ENCODE results near the gene SMYD3. TPM values are rescaled to one million over a fixed set of nuclear protein-coding genes. Genes with fewer than 3 reads are reported as not detected.

Gene SMYD3
- total and polyA plus RNA-seq, 12 donors: 13.5 to 78.2 (median 26.8) TPM

DNA sequence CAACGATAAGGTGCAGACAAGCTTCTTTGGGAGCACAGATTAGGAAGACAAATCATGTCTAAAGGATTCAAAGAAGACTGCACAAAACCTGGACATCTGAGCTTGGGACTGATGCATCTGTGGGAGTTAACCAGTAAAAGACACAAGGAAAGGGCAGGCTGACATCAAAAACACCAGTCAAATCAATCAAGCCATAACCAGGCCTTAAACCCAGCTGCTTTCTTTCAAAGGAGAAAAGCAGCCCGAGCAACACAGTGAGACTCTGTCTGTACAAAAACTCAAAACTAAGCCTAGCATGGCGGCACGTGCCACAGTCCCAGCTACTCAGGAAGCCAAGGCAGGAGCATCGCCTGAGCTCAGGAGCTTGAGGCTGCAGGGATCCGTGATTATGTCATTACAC is 411.6 kb downstream of the SMYD3 start:
- no peaks in the 10 kb centered on the region for H3K27me3 ChIP-seq
- H3K4me3 ChIP-seq: no peak overlapping the region
- 80 to 89% (median 84%) methylated on average over 6 of the region's 6 CpGs for WGBS, 4 donors
- H3K9me3 ChIP-seq (replicated peaks in 1 of 3): no peaks in the 10 kb centered on the region
- no peak for DNase-seq
- TF ChIP-seq, protein P1, sequence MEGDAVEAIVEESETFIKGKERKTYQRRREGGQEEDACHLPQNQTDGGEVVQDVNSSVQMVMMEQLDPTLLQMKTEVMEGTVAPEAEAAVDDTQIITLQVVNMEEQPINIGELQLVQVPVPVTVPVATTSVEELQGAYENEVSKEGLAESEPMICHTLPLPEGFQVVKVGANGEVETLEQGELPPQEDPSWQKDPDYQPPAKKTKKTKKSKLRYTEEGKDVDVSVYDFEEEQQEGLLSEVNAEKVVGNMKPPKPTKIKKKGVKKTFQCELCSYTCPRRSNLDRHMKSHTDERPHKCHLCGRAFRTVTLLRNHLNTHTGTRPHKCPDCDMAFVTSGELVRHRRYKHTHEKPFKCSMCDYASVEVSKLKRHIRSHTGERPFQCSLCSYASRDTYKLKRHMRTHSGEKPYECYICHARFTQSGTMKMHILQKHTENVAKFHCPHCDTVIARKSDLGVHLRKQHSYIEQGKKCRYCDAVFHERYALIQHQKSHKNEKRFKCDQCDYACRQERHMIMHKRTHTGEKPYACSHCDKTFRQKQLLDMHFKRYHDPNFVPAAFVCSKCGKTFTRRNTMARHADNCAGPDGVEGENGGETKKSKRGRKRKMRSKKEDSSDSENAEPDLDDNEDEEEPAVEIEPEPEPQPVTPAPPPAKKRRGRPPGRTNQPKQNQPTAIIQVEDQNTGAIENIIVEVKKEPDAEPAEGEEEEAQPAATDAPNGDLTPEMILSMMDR (IDR thresholded peaks at IDR 0.05): no peak
- TF ChIP-seq POLR2A (IDR thresholded peaks at IDR 0.05): no peak
- H3K36me3 ChIP-seq (replicated peaks in 1 of 2): no peaks in the 10 kb centered on the region
- H3K4me1 ChIP-seq (replicated peaks in 1 of 2): no peaks in the 10 kb centered on the region
- H3K27ac ChIP-seq: no peak overlapping the region
- intact Hi-C loops (cut with DNase I): no loop called here

DNA sequence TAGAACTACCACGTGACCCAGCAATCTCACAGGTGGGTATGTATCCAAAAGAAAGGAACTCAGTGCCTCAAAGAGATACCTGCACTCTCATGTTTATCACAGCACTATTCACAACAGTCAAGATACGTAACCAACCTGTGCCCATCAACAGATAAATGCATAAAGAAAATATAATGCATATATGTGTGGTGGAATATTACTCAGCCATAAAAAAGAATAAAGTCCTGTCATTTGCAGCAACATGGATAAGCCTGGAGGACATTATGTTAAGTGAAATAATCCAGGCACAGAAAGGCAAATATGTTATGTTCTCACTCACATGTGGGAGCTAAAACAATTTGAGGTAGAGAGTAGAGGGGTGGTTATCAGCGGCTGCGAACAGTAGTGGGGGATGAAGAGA is 413.8 kb downstream of the SMYD3 start:
- Histone ChIP-seq H3K4me1 (replicated peaks in 1 of 2) (no peaks in the 10 kb centered on the region), H3K27ac (no peak overlapping the region), H3K36me3 (replicated peaks in 1 of 2) (no peaks in the 10 kb centered on the region), H3K4me3 (no peak overlapping the region), H3K27me3 (no peaks in the 10 kb centered on the region), H3K9me3 (replicated peaks in 1 of 3) (no peaks in the 10 kb centered on the region)
- WGBS, 4 donors: 95 to 98% (median 96%) methylated on average over 4 of the region's 4 CpGs
- DNase-seq: no peak
- TF ChIP-seq POLR2A (IDR thresholded peaks at IDR 0.05): no peak
- TF ChIP-seq, protein P1 (IDR thresholded peaks at IDR 0.05): no peak
- intact Hi-C loops (cut with DNase I): no loop called here

DNA sequence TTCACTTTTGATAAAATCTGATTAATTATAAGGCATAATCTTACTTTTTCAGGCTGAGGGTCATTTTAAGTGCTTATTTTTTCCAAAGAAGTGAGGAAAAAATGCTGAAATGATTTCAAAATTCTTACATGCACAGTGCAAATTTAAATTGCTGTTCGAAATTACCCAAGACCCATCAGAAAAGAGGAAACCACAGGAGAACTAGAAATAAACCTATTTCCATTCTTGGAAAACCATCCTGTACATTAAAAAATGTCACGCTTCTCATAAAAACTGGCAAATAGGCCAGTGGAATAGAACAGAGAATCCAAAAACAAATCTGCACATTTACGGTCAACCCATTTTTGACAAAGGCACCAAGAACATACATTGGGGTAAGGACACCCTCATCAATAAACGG is 414.9 kb downstream of the SMYD3 start:
- no peak for TF ChIP-seq POLR2A (IDR thresholded peaks at IDR 0.05)
- TF ChIP-seq, protein P1 (IDR thresholded peaks at IDR 0.05): no peak
- no peaks in the 10 kb centered on the region for H3K9me3 ChIP-seq (replicated peaks in 1 of 3)
- intact Hi-C loops (cut with DNase I): no loop called here
- no peak overlapping the region for H3K27ac ChIP-seq
- no peaks in the 10 kb centered on the region for H3K4me1 ChIP-seq (replicated peaks in 1 of 2)
- H3K36me3 ChIP-seq (replicated peaks in 1 of 2): no peaks in the 10 kb centered on the region
- DNase-seq: no peak
- H3K27me3 ChIP-seq: no peaks in the 10 kb centered on the region
- WGBS, 4 donors: 75 to 91% (median 86%) methylated on average over 4 of the region's 4 CpGs
- no peak overlapping the region for H3K4me3 ChIP-seq

DNA sequence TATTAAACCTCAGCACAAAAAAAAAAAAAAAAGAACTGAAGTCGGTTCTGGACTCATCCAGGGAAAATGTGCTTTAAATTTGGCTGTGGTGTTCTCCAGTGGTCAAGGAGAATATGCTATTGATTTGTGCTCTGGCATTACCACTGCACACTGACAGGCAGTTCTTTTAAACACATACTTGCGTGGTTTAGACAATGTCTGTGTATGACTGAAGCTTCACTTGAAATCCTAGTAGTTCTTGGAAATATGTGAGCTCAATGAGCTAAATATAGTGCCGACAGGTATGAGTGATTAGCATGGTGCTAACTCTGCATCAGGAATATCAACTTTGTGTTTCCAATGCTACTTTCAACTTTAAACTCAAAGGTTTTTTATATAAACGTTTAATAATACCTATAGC is 415.6 kb downstream of the SMYD3 start:
- intact Hi-C loops (cut with DNase I): no loop called here
- WGBS, 4 donors: 84 to 88% (median 86%) methylated on average over 4 of the region's 4 CpGs
- no peak overlapping the region for H3K27ac ChIP-seq
- H3K9me3 ChIP-seq (replicated peaks in 1 of 3): no peaks in the 10 kb centered on the region
- no peaks in the 10 kb centered on the region for H3K27me3 ChIP-seq
- no peak for DNase-seq
- H3K4me3 ChIP-seq: no peak overlapping the region
- TF ChIP-seq, protein P1 (IDR thresholded peaks at IDR 0.05): no peak
- TF ChIP-seq POLR2A (IDR thresholded peaks at IDR 0.05): no peak
- no peaks in the 10 kb centered on the region for H3K36me3 ChIP-seq (replicated peaks in 1 of 2)
- H3K4me1 ChIP-seq (replicated peaks in 1 of 2): no peaks in the 10 kb centered on the region

All from adrenal gland (tissue), 12 donors.